ENCODE results near the gene LRRTM2.

The LRRTM2 gene

DNA sequence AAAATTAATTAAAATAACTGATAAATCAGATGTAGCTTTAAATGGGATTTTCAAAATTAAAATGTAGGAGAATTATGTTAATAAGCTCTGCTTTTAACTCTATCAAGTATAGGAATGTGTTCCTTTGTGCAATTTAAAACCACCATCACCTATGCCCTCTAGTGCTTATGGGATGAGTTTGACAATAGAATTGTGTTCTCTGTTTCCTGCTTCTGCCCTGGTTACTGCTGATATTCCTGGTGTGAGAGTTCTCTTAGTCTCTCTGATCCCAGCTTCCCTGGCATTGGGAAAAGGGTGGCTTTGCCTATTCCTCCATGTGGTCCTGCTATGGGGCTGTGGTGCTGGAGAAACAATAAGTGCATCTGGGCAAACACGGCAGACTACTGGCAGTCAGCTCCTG is 8.1 kb downstream of the LRRTM2 start:
- no peak overlapping the region for H3K4me3 ChIP-seq (ENCODE audit: low read depth, low read length)
- H3K9me3 ChIP-seq (ENCODE audit: severe bottlenecking), result peaks cover 5% of the 10 kb centered on the region
- no peak for TF ChIP-seq CTCF (IDR thresholded peaks at IDR 0.05; ENCODE audit: low read depth, low read length)
- no peaks in the 10 kb centered on the region for H3K27me3 ChIP-seq (ENCODE audit: insufficient read depth, low read depth, severe bottlenecking)
- H3K36me3 ChIP-seq, result peaks cover 20% of the 10 kb centered on the region
- DNase-seq, result no peak
- H3K27ac ChIP-seq, result no peak overlapping the region

DNA sequence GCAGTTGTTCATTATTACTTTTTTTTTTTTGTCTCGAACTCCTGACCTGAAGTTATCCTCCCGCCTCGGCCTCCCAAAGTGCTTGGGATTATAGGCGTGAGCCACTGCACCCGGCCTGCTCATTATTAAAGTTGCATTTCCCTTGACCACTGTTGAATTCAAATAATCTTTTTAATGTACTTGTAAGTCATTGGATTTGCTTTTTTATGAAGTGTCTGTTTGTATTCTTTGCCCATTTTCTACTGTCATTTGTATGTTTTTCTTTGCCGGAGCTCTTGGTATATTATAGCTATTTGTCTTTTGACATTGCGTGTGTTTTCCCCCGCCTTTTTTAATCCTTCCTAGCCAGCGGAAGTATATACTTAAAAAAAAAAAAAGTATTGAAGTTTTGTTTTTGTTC is 22.0 kb downstream of the LRRTM2 start:
- no peaks in the 10 kb centered on the region for H3K9me3 ChIP-seq (ENCODE audit: severe bottlenecking)
- no peak for DNase-seq
- TF ChIP-seq CTCF (IDR thresholded peaks at IDR 0.05; ENCODE audit: low read depth, low read length), result no peak
- H3K36me3 ChIP-seq, result no peaks in the 10 kb centered on the region; the same call in 1 of the 2 replicates
- H3K4me3 ChIP-seq (ENCODE audit: low read depth, low read length), result no peak overlapping the region
- H3K27ac ChIP-seq, result no peak overlapping the region
- no peaks in the 10 kb centered on the region for H3K27me3 ChIP-seq (ENCODE audit: insufficient read depth, low read depth, severe bottlenecking)

DNA sequence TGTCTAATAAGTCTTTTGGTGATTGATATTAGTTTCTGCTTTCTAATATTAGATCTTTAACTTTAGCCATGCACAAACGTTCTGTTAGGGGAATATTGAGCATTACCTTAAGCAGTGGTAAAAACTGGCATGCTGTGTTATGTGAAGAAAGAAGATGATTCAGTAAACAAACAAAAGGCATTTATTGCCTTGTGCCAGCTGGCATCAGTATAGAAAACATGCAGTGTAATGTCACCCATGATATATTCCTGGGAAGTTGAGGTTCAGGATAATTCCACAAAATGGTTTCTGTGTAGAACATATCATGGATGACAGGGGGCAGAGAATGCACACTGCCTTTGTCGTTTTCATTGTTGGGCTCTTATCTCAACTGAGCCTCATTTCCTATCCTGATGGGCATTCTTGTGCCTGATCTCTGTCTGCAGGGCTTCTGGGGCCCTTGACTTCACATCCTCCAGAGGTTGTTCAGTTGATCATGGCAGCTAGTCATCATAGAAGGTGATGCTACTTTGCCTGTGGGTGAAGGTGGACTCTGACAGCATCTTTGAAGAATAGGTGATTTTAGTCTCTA is 24.2 kb downstream of the LRRTM2 start:
- Histone ChIP-seq H3K36me3 (no peaks in the 10 kb centered on the region; the same call in 1 of the 2 replicates), H3K27ac (no peak overlapping the region), H3K9me3 (ENCODE audit: severe bottlenecking) (no peaks in the 10 kb centered on the region), H3K27me3 (ENCODE audit: insufficient read depth, low read depth, severe bottlenecking) (no peaks in the 10 kb centered on the region), H3K4me3 (ENCODE audit: low read depth, low read length) (no peak overlapping the region)
- no peak for TF ChIP-seq CTCF (IDR thresholded peaks at IDR 0.05; ENCODE audit: low read depth, low read length)
- DNase-seq, result no peak

DNA sequence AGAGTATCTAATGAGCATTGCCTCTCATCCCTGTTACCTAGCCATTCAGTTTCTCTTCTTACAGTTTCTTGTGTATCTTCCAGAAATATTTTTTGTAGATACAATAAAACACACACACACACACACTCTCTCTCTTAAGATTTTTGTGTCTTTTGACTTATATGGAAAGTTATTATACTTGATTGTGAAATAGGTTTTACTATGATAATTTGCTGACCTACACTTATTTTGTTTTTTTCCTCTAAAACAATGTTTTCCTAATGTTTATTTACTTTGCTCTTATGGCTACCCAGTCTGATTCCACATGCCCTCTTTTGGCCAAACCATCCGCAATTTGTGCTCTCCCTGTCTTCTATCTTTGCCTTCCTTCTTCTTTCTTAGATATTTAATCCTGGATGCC is 25.3 kb downstream of the LRRTM2 start:
- H3K4me3 ChIP-seq (ENCODE audit: low read depth, low read length), result no peak overlapping the region
- no peak for TF ChIP-seq CTCF (IDR thresholded peaks at IDR 0.05; ENCODE audit: low read depth, low read length)
- no peak for DNase-seq
- no peaks in the 10 kb centered on the region for H3K27me3 ChIP-seq (ENCODE audit: insufficient read depth, low read depth, severe bottlenecking)
- no peaks in the 10 kb centered on the region for H3K9me3 ChIP-seq (ENCODE audit: severe bottlenecking)
- H3K36me3 ChIP-seq, result peaks cover 3% of the 10 kb centered on the region; the same call in 1 of the 2 replicates
- H3K27ac ChIP-seq, result no peak overlapping the region

DNA sequence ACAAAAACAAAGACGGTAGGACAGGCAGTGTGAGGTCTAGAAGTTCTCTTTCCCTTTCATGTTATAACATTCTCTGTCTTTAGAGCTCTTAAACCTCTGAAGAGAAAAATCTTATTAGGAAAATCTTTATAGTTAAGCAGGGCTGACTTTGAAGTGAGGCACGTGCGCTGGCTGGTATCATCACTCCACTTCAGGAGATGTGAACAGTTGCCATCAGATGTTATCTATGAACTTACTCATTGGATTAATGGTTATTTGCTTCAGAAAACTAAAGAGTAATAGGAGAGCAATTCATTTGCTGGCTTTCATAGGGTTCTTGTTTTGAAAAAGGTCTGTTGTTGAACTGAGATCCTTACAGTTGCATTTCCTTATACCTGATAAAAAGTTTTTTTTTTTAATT is 25.7 kb downstream of the LRRTM2 start:
- Histone ChIP-seq H3K4me3 (ENCODE audit: low read depth, low read length) (no peak overlapping the region), H3K36me3 (peaks cover 3% of the 10 kb centered on the region; the same call in 1 of the 2 replicates), H3K27ac (no peak overlapping the region), H3K27me3 (ENCODE audit: insufficient read depth, low read depth, severe bottlenecking) (no peaks in the 10 kb centered on the region), H3K9me3 (ENCODE audit: severe bottlenecking) (no peaks in the 10 kb centered on the region)
- no peak for DNase-seq
- TF ChIP-seq CTCF (IDR thresholded peaks at IDR 0.05; ENCODE audit: low read depth, low read length), result no peak
